Measurements from ENCODE around the gene CYP2W1. TPM values are rescaled to one million over a fixed set of nuclear protein-coding genes. Genes with fewer than 3 reads are reported as not detected.
"Not testable (repeated sequence)": the region's sequence is repeated elsewhere in the genome, so short reads cannot be mapped to it uniquely, and the experiment has no call there.

Gene CYP2W1
- total and polyA plus RNA-seq, 3 donors from 2014 or later, result 0.61 to 1.2 (median 0.71) TPM

DNA sequence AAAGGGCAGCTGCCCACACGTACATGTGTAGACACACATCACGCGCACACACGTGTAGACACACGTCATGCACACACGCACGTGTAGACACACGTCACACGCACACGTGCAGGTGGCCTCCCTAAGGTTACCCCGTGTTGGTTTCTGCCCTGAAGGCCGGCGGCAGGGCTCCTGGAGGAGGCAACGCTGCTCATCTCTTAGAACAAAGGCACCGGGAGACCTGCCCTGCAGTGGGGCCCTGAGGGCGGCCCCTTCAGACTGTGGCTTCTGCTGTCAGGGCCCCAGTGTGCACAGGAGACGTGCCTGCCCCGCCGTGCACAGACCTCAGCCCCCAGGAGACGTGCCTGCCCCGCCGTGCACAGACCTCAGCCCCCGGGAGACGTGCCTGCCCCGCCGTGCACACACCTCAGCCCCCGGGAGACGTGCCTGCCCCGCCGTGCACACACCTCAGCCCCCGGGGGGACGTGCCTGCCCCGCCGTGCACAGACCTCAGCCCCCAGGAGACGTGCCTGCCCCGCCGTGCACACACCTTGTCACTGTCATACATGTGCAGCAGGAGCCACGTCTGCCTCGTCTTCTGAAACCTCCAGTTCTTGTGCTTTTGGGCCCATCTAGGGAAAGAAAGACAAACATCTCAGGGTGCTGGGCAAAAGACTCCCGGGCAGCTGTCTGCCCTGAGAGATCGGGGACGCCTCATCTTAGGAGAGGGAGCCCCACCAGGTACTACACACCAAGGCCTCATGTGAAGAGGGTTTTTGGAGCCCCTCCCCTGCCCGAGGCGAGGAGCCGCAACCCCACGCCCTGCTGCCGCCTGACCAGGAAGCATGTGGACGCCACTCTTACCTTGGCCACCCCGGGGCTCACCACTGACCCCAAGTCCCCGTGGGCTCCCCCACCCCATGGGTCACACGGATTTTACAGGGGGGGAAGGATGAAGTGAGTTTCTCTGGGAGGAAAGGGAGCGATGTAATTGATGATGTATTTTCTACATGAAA is 17.3 kb downstream of the CYP2W1 start:
- no peak for TF ChIP-seq POLR2A (IDR thresholded peaks at IDR 0.05)
- TF ChIP-seq, protein P1, sequence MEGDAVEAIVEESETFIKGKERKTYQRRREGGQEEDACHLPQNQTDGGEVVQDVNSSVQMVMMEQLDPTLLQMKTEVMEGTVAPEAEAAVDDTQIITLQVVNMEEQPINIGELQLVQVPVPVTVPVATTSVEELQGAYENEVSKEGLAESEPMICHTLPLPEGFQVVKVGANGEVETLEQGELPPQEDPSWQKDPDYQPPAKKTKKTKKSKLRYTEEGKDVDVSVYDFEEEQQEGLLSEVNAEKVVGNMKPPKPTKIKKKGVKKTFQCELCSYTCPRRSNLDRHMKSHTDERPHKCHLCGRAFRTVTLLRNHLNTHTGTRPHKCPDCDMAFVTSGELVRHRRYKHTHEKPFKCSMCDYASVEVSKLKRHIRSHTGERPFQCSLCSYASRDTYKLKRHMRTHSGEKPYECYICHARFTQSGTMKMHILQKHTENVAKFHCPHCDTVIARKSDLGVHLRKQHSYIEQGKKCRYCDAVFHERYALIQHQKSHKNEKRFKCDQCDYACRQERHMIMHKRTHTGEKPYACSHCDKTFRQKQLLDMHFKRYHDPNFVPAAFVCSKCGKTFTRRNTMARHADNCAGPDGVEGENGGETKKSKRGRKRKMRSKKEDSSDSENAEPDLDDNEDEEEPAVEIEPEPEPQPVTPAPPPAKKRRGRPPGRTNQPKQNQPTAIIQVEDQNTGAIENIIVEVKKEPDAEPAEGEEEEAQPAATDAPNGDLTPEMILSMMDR (IDR thresholded peaks at IDR 0.05), result no peak
- H3K27ac ChIP-seq, result no peak overlapping the region
- H3K36me3 ChIP-seq (ENCODE audit: low read depth, missing control alignments), result no peaks in the 10 kb centered on the region
- no peak for DNase-seq
- no peak overlapping the region for H3K4me3 ChIP-seq
- no peaks in the 10 kb centered on the region for H3K27me3 ChIP-seq
- intact Hi-C loops (cut with DNase I; ENCODE audit: low total_unique reads), result loop anchor here (10.0 kb wide), 1 partner anchor 175 kb away; no protein-coding TSS in a partner anchor
- 91% methylated on average over 18 to 52 of the region's 52 CpGs for WGBS, 2 donors
- H3K4me1 ChIP-seq, result no peaks in the 10 kb centered on the region
- H3K9me3 ChIP-seq, result no peaks in the 10 kb centered on the region

DNA sequence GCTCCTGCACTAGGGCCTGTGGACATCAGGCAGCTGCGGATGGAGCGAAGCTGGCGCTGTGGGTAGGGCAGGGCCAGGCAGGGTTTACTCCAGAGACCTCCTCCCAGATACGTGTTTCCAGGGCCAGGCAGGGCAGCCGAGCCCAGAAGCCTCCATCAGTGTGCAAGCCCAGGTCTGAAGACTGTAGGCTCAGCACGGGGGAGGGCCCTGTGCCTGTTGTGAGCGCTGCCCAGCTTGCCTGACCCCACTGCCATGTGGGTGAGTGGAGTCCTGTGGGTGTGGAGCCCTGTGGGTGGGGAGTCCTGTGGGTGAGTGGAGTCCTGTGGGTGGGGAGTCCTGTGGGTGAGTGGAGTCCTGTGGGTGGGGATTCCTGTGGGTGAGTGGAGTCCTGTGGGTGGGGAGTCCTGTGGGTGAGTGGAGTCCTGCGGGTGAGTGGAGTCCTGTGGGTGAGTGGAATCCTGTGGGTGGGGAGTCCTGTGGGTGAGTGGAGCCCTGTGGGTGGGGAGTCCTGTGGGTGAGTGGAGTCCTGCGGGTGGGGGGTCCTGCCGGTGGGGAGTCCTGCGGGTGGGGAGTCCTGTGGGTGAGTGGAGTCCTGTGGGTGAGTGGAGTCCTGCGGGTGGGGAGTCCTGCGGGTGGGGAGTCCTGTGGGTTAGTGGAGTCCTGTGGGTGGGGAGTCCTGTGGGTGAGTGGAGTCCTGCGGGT is 18.2 kb downstream of the CYP2W1 start:
- H3K27ac ChIP-seq; H3K9me3 ChIP-seq; DNase-seq; H3K36me3 ChIP-seq (ENCODE audit: low read depth, missing control alignments); H3K4me3 ChIP-seq; H3K27me3 ChIP-seq; H3K4me1 ChIP-seq; intact Hi-C loops (cut with DNase I; ENCODE audit: low total_unique reads): not testable (repeated sequence)
- WGBS, 2 donors, result 86 to 94% methylated on average over 6 to 13 of the region's 14 CpGs

DNA sequence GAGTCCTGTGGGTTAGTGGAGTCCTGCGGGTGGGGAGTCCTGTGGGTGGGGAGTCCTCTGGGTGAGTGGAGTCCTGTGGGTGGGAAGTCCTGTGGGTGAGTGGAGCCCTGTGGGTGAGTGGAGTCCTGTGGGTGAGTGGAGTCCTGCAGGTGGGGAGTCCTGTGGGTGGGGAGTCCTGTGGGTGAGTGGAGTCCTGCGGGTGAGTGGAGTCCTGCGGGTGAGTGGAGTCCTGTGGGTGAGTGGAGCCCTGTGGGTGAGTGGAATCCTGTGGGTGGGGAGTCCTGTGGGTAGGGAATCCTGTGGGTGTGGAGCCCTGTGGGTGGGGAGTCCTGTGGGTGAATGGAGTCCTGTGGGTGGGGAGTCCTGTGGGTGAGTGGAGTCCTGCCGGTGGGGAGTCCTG is 19.0 kb downstream of the CYP2W1 start:
- H3K9me3 ChIP-seq; H3K36me3 ChIP-seq (ENCODE audit: low read depth, missing control alignments); H3K4me1 ChIP-seq: not testable (repeated sequence)

DNA sequence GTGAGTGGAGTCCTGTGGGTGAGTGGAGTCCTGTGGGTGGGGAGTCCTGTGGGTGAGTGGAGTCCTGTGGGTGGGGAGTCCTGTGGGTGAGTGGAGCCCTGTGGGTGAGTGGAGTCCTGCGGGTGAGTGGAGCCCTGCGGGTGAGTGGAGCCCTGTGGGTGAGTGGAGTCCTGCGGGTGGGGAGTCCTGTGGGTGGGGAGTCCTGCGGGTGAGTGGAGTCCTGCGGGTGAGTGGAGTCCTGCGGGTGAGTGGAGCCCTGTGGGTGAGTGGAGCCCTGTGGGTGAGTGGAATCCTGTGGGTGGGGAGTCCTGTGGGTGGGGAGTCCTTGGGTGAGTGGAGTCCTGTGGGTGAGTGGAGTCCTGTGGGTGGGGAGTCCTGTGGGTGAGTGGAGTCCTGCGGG is 19.5 kb downstream of the CYP2W1 start:
- H3K4me1 ChIP-seq; intact Hi-C loops (cut with DNase I; ENCODE audit: low total_unique reads); H3K4me3 ChIP-seq; H3K27me3 ChIP-seq; DNase-seq; H3K36me3 ChIP-seq (ENCODE audit: low read depth, missing control alignments); H3K27ac ChIP-seq; H3K9me3 ChIP-seq: not testable (repeated sequence)
- 89% methylated on average over 1 of the region's 7 CpGs; no CpG with 5 or more reads in 1 of the 2 donors for whole genome bisulfite sequencing, 2 donors

More for the DNA sequence above, 19.0 kb downstream of the CYP2W1 start:
- H3K4me3 ChIP-seq; H3K27ac ChIP-seq; H3K27me3 ChIP-seq; intact Hi-C loops (cut with DNase I; ENCODE audit: low total_unique reads); DNase-seq: not testable (repeated sequence)
- WGBS, 2 donors, result 89 to 100% methylated on average over 2 to 4 of the region's 4 CpGs

DNA sequence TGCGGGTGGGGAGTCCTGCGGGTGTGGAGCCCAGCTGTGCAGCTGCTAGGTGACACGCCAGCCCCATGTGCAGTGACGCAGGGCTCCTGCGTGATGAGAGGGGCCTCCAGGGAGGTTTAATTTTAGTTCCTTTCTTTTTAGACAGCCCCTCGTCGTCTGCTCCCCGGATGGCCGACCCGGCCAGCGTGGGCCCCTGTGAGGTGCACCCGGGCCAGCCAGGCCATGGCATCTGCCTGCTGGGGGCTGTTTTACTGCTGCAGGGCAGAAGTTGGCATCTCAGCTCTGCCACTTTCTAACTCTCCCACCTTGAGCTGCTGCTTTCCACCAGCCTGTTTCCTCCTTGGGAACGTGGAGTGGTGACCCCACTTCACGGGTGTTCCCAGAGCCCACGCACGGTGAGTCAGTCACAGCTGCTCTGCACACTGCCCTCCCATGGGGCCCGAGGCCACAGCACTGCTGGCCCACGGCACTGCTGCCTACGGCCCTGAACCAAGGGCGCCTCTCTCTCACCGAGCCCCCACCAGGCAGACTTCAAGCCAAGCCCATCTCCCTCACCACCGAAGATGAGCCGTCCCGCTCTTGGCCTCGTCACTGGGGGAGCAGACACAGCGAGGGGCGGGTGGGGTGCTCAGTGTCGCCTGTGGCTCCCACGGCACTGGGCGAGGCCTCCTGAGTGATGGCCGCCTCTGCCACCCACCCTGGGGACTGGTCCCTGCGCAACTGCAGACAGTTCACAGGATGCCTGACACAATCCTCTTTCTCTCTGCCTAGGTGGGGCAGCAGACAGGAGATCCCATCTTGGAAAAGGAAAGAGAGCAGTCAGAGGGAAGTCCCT is 21.3 kb downstream of the CYP2W1 start:
- Histone ChIP-seq H3K4me3 (no peak overlapping the region), H3K27ac (no peak overlapping the region), H3K27me3 (no peaks in the 10 kb centered on the region), H3K9me3 (no peaks in the 10 kb centered on the region), H3K36me3 (ENCODE audit: low read depth, missing control alignments) (no peaks in the 10 kb centered on the region), H3K4me1 (no peaks in the 10 kb centered on the region)
- intact Hi-C loops (cut with DNase I; ENCODE audit: low total_unique reads), result no loop called here
- WGBS, 2 donors, result 82 to 84% methylated on average over 24 to 32 of the region's 32 CpGs
- DNase-seq, result no peak
- TF ChIP-seq POLR2A (IDR thresholded peaks at IDR 0.05), result no peak
- TF ChIP-seq, protein P1 (IDR thresholded peaks at IDR 0.05), result no peak
